GM12872 (cell line): ENCODE measurements around the gene FERMT1.

Source experiments
- CTCF ChIP-seq: IDR thresholded peaks from 3 replicates; pipeline ENCODE4 v1.5.1; 2011; ENCODE audit warnings: low read depth, mild to moderate bottlenecking, low read length, moderate library complexity; ENCODE audit not compliant: insufficient read depth

Gene FERMT1

GRCh38 chr20:6055981-6056569 lies 66.8 kb downstream of the FERMT1 start:
- TF ChIP-seq CTCF = no peak

- no peak for TF ChIP-seq CTCF
These were observed 67.6 kb downstream of the FERMT1 start for GRCh38 chr20:6055161-6055783.

DNA sequence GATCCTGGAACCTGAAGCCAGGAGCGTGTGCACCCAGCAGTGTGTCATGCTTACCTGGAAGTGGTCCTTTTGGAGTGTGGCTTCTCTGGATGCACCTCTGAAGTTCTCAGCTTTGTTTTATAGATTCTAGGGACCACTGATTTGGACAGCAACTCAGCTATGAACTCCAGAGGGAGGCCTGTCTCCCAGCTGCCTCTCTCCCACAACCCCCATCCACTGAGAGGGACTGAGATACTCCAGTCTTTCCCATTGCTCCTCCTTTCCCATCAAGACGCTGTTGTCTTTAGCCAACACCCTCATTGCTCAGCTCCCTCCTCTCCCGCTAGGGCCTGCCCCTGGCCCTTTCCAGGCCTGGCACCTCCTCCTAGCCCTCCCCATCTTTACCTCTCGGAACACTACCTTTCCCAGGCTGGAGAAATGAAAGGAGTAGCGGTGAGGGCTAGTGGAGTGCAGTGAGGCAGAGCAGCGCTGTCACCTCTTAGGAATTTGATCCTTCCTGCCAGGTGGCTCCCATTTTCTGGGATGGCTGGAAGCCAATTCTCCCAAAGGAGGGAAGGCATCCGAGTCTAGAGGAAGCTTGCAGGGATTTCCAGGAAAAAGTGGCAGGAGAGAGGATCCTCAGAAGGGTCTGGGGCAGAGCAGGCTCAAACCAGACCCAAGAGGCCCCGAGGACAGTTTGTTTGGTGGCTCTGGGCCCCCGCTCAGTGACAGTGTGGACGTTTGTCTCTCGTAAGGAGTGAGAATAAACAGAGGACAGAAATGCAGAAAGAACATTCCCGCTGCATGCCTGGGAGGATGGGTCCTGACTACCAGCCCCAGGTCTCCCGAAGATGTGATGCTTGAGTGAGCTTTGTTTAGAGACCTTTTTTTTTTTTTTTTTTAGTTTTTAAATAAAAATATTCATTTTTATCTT lies 68.8 kb downstream of the FERMT1 start, which contains the start of gene LRRN4:
TSS of gene LRRN4 (minus strand) at position 285 of the 913 bp plus-strand sequence. CDS start 1,261 bp downstream, outside the sequence.
- no peak for TF ChIP-seq CTCF

GRCh38 chr20:6053064-6053775 lies 69.6 kb downstream of the FERMT1 start:
- TF ChIP-seq CTCF = no peak

GRCh38 chr20:6051505-6051904 lies 71.3 kb downstream of the FERMT1 start:
- TF ChIP-seq CTCF = no peak

DNA sequence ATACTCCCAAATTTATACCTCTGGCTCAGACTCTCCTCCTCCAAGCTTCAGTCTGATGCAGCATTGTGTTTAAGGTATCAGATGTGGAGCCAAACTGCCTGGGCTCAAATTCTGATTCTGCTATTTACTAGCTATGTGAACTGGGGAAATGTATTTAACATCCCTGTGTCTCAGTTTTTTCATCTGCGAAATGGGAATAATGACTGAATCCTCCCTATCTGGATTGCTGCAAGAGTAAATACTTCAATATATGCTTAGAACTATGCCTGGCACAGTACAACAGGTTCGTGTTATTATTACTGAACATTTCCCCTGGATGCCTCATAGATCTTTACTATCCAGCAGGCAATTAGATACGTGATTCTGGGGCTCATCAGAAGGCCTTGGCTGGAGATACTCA lies 74.4 kb downstream of the FERMT1 start:
- TF ChIP-seq CTCF = no peak

- no peak for TF ChIP-seq CTCF
These were observed 76.4 kb downstream of the FERMT1 start for GRCh38 chr20:6046432-6046831.
